Mucosa of descending colon (tissue), 3 donors: ENCODE results near the gene KIF3A. TPM values are rescaled to one million over a fixed set of nuclear protein-coding genes. Genes with fewer than 3 reads are reported as not detected.
A peak's percentile ranks its signal among the peaks of the same experiment; 100 is the strongest.

ENCODE experiments used
- ATAC-seq: fragments of 200-7000 bp; cut with Tn5 transposase; one replicate; pipeline ENCODE4 v1.9.1; 2020; ENCODE audit warnings: mild to moderate bottlenecking, moderate library complexity
- DNase-seq, 3 donors: peaks; one replicate each; pipeline ENCODE4 v3.0.0-alpha.2; 2020
- H3K36me3 ChIP-seq: fragments of 200-600 bp; one replicate; pipeline ENCODE4 v1.8.0; 2021; ENCODE audit warnings: low read depth, mild to moderate bottlenecking
- H3K4me1 ChIP-seq: fragments of 200-600 bp; one replicate; pipeline ENCODE4 v1.8.0; 2021; ENCODE audit warnings: low read depth, mild to moderate bottlenecking
- H3K4me3 ChIP-seq: fragments of 200-600 bp; one replicate; pipeline ENCODE4 v1.8.0; 2021; ENCODE audit warnings: mild to moderate bottlenecking
- H3K9me3 ChIP-seq: fragments of 200-600 bp; one replicate; pipeline ENCODE4 v1.8.0; 2021; ENCODE audit warnings: mild to moderate bottlenecking
- intact Hi-C, 2 donors: fragments of 100-400 bp; cut with DNase I in 1 of 2; cut with micrococcal nuclease in 1 of 2; formaldehyde crosslinking; loops; one replicate each; pipeline versions ENCODE4 v1.11.0 to v1.11.1; 2022; cut with DNase I, micrococcal nuclease
- total RNA-seq, 3 donors: library from RNA; stranded (reverse); fragmentation: NEBNext Ultra II Directional in 2 of 3; extraction: Animal tissue kit (Norgen Biotek cat#: 25700) in 2 of 3; gene quantifications; one replicate each; pipeline versions ENCODE4 v1.2.1 to v1.2.4, GENCODE V29; 2021 to 2023
- TF ChIP-seq, protein P1 (sequence below): fragments of 200-600 bp; IDR thresholded peaks from one replicate; pipeline ENCODE4 v1.8.0; 2022; ENCODE audit warnings: antibody characterized with exemption, mild to moderate bottlenecking
- donor health status: DM: no; HTN: no; CAD: no; lungs with moderate emphysema.
- donor health status: DM: no; HTN: no; CAD: no.
- donor health status: DM: no; HTN: yes; CAD: no.

Gene KIF3A
- total RNA-seq, 3 donors from 2014 or later: 3.2 to 11.0 (median 3.8) TPM

DNA sequence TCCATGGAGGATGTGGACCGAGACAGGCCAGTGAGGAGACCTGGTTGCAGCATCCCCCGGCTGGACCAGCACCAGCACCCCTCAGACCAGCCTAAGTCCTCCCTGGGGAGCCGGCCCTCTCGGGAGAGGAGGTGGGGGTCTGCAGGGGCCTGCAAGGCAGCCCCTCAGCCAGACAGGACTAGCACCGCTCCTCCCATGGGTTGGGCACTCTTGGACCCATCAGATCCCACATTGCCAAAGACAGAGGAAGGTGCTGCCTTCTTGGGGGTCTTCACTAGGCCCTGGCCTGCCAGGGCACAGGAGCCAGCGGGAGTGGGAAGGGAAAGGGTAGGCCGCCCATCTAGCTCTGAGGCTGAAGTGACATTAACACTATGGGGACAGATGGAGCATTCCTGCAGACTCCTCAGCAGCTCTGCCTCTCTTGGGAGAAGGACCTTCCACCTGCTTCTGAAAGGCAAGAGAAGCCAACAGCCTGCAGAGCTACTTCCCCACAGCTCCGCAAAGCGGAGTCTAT is 72.6 kb downstream of the KIF3A start:
- DNase-seq: no peak
- no peak overlapping the region for H3K4me3 ChIP-seq
- H3K9me3 ChIP-seq: no peaks in the 10 kb centered on the region
- no peaks in the 10 kb centered on the region for H3K36me3 ChIP-seq
- no peak for ATAC-seq
- H3K4me1 ChIP-seq: no peaks in the 10 kb centered on the region
- TF ChIP-seq, protein P1, sequence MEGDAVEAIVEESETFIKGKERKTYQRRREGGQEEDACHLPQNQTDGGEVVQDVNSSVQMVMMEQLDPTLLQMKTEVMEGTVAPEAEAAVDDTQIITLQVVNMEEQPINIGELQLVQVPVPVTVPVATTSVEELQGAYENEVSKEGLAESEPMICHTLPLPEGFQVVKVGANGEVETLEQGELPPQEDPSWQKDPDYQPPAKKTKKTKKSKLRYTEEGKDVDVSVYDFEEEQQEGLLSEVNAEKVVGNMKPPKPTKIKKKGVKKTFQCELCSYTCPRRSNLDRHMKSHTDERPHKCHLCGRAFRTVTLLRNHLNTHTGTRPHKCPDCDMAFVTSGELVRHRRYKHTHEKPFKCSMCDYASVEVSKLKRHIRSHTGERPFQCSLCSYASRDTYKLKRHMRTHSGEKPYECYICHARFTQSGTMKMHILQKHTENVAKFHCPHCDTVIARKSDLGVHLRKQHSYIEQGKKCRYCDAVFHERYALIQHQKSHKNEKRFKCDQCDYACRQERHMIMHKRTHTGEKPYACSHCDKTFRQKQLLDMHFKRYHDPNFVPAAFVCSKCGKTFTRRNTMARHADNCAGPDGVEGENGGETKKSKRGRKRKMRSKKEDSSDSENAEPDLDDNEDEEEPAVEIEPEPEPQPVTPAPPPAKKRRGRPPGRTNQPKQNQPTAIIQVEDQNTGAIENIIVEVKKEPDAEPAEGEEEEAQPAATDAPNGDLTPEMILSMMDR: no peak
- intact Hi-C loops: no loop called here

GRCh38 chr5:132663771-132664695 is 73.3 kb downstream of the KIF3A start:
- DNase-seq: no peak
- Histone ChIP-seq H3K9me3 (no peaks in the 10 kb centered on the region), H3K4me3 (no peak overlapping the region), H3K4me1 (no peaks in the 10 kb centered on the region), H3K36me3 (no peaks in the 10 kb centered on the region)
- ATAC-seq: no peak
- intact Hi-C loops: no loop called here
- TF ChIP-seq, protein P1: no peak

- TF ChIP-seq, protein P1: no peak
- Histone ChIP-seq H3K36me3 (no peaks in the 10 kb centered on the region), H3K9me3 (no peaks in the 10 kb centered on the region), H3K4me3 (no peak overlapping the region), H3K4me1 (no peaks in the 10 kb centered on the region)
- ATAC-seq: peak; percentile 23
- no peak for DNase-seq
- intact Hi-C loops: no loop called here
Observed at GRCh38 chr5:132662925-132663770, 74.2 kb downstream of the KIF3A start.

DNA sequence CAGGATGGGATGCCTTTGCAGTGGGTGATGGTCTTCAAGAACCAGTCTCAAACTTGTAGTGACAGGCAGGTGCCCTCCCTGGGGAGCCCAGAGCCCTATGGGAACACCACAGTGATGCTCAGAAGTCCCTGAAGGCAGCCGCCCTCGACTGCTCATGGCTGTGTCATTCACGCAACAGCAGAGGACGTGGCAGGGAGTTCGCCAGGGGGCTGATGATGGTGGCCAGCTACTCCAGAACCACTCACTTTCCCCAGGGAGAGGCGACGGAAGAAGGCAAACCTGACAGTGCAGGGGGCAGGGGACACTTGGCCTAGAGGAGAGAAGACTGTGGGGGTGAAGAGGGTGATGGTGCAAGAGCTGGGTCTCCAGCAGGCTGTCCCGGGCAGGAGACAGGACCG is 75.3 kb downstream of the KIF3A start:
- no peak overlapping the region for H3K4me3 ChIP-seq
- ATAC-seq (no peak), DNase-seq (no peak)
- TF ChIP-seq, protein P1: no peak
- H3K9me3 ChIP-seq: no peaks in the 10 kb centered on the region
- intact Hi-C loops: no loop called here
- no peaks in the 10 kb centered on the region for H3K36me3 ChIP-seq
- no peaks in the 10 kb centered on the region for H3K4me1 ChIP-seq

- DNase-seq (no peak), ATAC-seq (no peak)
- no peaks in the 10 kb centered on the region for H3K9me3 ChIP-seq
- no peak overlapping the region for H3K4me3 ChIP-seq
- TF ChIP-seq, protein P1: no peak
- H3K4me1 ChIP-seq: no peaks in the 10 kb centered on the region
- intact Hi-C loops: no loop called here
- H3K36me3 ChIP-seq: no peaks in the 10 kb centered on the region
Observed at GRCh38 chr5:132661231-132662003, 75.9 kb downstream of the KIF3A start.
